ENCODE measurements around the gene TEAD4.

The TEAD4 gene

DNA sequence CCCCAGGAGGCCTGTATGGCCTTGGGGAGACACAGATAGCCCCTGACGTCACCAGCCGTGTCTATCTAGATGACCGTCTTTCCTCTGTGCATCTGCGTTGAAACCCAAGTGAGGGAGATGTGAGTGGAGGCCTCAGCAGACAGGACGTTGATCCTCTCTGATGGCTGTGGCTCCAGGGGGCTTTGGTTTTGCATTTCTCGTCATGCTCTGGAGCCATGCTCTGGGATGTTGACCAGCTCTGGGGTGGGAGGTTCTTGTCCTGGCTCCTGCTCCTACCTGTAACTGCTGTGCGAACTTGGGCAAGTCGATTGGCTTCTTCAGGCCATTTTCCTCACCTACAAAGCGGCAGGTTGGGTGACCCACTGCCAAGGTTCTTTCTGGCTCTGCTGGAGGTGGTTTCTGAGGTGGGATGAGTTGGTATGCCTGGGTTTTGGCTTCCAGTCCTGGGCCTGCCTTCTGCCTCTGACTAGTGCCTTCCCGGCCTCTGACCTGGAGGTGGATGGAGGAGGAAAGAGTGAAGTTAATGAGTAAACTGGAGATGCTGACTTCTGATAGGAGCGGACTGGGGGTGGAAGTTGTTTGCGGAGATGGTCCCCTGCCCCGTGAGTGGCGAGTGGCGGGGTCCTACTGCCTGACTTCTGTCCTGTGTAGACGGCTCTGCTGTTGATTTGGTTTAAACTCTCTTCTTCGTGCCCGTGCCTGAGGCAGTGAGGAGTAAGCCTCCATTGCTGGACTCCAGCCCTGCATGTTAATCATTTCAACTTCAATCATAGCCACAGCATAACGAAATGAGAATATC lies 126.3 kb downstream of the TEAD4 start:
- no peak for DNase-seq

- DNase-seq = no peak
These were observed 127.0 kb downstream of the TEAD4 start for GRCh38 chr12:3086211-3086610.

DNA sequence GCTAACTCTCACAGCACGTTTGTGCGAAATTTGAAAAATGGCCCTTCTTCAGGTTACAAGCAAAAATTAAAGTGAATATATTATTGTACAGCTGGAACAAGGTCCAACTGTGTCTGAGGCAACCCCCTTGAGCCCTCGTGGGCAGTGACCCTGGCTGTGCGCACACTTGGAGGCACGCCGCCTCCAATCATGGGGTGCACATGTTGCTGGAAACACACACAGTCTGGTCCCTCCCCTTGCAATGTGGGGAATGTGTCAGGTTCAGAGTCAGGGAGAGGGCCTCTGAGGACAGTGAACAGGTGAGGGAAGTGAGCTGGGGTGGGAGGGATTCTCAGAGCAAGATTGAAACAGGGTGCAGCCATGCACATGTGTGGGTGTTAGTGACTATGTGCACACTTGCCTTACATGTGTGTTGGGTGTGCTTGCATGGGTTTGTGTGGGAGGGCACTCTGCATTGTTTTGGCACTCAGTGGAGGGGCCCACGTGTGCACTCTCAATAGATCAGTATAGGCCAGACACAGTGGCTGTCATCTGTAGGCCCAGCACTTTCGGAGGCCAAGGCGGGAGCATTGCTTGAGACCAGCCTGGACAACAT lies 127.6 kb downstream of the TEAD4 start:
- no peak for DNase-seq

DNA sequence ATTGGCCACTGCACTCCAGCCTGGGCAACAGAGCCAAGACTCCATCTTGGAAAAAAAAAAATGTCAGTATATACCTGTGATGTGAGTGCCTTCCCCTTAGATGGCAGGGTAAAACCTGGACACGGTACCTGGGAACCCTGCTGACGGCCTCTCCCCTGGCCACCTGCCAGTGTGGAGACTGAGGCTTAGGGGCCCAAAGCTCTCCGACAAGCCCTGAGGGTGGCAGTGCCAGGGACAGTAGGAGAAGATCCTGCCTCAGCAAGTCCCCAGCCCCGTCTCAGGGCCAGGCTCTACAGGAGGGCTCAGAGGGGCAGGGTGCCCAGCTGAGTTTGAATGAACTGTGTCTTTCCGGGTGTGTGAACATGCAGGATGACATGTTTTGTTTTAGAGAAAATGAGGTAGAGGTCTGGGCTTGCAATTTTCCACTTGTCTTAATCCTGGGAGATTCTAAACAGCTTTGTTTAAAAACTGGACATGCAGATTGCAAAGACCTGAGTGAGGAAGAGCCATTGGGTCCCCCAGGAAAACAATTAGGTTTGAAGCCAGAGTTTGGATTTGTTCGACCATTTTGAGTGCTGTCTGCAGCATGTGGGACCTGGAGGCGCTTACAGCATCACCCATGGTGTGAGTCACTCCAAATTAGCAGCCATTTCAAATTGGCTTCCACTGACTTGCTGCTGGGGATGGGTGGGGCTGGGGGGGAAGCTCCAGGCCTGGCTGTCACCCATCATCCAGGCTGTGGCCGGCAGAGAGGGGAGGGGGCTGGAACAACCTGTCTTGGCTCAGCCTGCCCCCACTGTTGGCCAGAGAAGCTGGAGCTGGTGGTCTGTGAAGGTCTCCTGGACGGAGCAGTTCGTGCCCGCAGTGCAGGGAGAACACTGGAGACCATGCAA lies 128.8 kb downstream of the TEAD4 start:
- no peak for DNase-seq

- no peak for DNase-seq
These were observed 130.4 kb downstream of the TEAD4 start for GRCh38 chr12:3089588-3089987.
